NCI-H2196 (cell line): ENCODE data around the gene GSE1.
A peak's percentile ranks its signal among the peaks of the same experiment; 100 is the strongest.
"Not testable (repeated sequence)": the region's sequence is repeated elsewhere in the genome, so short reads cannot be mapped to it uniquely, and the experiment has no call there.

ENCODE experiments used
- DNase-seq: peaks from one replicate; lab custom pipeline; 2025; ENCODE audit not compliant: unreplicated experiment; lab: John Stamatoyannopoulos, UW

The GSE1 gene

DNA sequence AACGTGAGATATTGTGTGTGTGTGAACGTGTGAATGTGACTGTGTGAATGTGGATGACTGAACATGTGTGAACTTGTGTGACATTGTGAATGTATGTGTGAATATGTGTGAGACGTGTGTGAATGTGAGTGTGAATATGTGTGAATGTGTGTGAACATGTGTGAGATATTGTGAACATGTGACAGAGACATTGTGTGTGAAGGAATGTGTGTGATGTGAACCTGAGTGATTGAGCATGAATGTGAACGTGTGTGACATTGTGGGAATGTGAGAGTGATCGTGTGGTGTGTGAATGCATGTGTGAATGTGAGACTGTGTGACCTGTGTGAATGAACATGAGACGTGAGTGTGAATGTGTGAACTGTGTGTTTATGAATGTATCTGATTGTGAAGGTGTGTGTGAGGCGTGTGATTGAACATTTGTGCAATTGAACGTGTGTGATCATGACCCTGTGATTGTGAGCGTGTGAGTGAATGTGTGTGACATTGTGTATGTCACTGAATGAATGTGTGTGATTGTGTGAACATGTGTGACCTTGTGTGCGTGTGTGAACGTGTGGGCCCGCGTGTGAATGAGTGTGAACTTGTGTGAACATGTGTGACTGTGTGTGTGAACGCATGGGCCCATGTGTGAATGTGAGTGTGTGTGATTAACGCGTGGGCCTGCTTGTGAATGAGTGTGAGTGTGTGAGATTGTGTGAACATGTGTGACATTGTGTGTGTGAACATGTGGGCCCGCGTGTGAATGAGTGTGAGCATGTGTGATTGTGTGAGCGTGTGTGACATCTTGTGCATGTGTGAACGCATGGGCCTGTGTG, 23.2 kb upstream of the GSE1 start:
- DNase-seq, result no peak

DNA sequence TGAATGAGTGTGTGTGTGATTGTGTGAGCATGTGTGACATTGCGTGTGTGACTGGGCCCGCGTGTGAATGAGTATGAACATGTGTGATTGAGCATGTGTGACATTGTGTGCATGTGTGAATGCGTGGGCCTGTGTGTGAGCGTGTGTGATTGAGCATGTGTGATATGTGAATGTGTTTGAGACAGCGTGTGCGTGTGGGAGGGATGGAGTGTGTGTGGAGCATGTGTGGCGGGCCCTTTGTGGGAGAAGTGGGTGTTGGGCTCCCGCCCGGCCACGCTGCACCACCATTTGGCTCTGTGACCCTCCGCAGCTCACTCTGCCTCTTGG, 22.7 kb upstream of the GSE1 start:
- no peak for DNase-seq

DNA sequence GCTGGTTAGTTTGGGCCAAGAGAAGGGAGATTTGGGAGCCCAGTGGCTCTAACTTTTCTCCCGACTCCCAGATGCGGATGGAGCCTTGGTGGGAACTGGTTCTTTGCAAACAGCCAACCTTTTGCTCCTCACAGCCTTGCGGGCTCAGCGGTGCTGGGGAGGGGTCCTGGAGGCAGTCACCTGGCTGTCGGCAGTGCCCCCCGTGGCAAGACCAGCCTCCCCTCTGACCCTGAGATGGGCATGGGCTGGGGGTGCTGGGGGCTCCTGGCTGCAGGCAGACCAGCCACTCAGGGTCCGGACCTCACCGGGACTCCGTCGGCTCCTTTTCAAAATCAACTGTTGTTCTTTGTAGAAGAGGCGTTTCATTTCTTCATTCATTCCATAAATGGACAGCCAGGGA, 21.7 kb upstream of the GSE1 start:
- no peak for DNase-seq

DNA sequence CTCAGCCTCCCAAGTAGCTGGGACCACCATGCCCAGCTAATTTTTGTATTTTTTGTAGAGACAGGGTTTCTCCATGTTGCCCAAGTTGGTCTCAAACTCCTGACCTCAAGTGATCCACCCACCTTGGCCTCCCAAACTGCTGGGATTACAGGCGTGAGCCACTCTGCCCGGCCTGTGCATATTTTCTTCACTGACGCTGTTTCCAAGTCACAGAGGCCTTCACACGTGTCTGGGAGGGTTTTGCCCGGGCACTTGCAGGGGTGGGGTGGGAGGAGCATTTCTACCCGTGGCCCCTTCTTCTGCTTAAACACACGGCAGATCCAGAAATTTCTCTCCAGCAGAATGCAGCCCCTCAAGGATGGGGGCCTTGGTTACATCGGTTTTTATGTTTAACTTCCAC, 20.8 kb upstream of the GSE1 start:
- not testable (repeated sequence) for DNase-seq

DNA sequence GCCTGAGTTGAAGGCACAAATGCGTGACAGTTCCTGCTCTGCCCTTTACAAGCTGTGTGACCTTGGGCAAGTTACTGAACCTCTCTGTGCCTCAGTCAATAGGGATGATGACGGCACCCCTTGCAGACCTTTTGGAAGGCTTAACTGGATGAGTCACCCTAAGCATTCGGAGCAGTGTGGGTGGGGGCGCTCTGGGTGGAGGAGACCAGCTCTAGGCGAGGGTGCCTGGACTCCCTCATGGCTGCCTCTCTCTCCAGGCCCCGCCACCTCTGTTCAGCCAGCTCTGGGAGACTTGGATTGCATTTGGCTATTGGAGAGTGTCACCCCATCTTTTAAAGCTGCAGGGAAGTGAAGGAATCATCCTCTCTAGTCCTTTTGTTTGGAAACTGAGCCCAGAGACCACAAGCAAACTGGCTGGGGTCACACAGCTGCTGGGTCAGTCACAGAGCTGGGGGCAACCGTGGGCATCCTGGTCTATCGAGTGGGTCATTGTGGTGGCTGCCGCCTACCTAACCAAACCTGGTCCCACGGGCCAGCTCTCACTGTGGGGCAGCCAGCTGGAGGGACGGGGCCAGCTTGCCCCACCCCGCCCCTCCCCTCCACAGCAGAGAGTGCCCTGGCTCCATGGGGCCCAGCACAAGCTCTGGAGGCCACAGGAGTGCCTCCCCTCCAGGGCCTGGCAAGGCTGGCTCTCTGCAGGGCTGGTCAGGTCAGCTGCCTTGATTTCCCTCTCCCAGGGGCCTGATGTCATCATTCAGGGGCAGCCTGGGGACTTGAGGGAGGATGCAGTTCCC, 20.2 kb upstream of the GSE1 start:
- no peak for DNase-seq

DNA sequence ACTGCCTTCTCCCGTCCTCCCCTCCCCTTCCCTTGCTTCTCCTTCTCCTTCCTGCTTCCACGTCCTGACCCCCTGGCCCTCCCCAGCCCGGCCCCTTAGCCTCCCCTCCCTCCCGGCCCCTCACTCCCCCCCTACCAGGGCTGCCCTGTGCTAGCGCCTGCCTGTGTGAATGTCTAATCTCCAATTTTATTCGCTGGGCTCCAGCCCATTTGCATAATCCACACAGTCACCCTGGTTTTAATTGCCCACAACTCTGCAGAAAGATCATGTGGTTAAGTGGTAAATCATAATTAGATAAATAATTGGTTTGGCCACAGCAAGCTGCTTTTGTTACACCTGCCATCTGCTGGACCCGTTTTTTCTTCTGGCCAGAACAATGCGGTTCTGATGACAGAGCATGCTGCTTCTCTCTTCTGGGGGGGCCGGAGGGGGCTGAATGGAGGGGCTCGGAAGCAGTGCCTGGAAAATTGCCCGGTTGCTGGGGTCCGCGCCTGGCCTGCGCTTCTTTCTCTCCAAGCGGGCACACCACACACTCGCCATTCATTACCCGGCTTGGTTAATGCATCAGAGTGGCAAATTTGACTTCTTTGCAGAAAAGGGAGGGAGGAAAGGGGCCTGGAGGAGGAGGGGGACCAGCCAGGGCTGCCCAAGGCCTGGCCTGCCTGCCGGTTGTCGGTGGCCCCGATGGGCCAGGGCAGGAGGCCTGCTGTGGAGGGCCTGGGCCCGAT, 19.5 kb upstream of the GSE1 start:
- DNase-seq, result peak; percentile 54

DNA sequence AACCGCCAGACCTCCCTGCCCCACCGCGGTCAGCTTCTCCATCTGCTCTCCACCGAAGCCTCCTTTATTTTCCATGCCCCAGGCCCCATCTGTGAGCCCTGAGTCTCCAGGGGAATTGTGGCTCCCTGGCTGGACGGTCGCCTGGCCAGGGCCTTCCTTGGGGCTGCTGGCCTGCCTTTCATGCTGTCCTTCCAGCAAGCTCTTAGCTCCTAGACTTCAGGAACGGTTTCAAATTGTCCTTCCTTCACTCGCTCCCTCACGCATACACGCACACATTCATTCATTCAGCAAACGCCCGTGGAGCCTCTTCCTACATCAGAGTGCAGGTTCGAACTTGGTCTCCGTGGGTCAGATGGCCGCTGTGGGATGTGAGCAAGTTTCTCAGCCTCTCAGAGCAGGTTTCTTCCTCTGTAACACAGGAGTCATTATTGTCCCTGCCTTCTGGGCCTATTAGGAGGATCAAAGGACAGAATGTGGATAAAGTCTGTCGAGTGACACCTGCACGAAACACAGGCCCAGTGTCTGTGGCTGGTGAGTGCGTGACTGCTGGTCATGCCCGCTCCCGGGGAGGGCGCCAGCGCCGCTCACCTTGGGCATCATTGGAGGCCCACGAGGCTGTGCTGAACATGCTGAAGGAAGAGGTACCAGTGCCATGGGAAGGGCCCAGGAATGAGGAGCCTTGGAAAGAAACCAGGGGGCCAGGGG, 18.7 kb upstream of the GSE1 start:
- DNase-seq, result no peak

DNA sequence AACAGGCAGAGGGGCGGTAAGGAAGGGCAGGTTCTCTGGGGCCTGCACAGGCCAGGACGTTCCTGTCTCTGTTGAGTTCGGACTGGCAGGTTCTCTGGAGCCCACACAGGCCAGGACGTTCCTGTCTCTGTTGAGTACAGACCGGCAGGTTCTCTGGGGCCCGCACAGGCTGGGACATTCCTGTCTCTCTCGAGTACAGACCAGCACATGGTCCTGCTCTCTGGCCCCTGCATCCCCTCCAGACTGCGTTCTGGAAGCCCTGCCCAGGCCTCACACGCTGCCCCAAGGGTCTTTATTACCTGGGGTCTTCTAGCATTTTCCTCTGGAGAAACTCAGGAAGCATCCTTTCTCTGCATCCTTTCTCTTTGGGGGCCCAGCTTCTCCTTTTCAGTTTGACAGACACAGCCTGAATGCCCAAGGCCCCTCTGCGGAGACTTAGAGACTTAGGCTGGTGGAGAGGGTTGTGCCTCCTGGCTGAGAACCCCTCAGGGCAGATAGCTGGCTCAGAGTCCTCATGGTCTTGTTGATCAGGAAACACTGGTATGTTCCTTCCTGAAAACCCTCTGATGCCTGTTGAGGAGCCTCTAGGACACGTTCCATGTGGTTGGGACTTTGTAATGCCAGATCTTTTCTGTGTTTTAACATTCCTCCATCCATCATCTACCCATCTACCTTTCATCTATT, 18.0 kb upstream of the GSE1 start:
- DNase-seq, result no peak

DNA sequence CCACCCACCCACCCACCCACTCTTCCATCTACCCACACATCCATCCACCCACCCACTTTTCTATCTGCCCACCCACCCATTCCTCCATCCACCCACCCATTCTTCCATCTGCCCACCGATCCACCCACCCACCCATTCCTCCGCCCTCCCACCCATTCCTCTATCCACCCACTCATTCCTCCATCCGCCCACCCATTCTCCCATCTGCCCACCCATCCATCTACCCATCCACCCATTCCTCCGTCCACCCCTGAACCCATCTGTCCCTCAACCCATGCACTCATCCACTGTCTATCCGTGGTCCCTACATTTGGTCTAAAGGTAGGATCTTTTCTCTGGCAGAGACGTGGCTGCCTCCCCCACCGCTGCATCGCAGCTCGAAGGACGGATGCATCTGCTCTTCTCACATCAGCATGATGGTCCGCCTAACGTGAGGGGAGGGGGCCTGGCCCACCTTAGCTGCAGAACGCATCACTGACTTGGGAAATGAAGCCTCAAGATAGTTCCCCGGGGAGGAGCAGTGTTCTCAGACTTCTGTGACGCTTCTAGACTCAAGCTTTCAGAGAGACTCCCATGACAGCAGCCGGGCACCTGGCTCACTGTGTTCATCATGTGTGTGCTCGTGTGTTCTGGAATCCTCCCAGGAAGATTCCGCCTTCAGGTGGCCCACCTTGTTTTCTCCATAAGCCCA, 17.2 kb upstream of the GSE1 start:
- no peak for DNase-seq

DNA sequence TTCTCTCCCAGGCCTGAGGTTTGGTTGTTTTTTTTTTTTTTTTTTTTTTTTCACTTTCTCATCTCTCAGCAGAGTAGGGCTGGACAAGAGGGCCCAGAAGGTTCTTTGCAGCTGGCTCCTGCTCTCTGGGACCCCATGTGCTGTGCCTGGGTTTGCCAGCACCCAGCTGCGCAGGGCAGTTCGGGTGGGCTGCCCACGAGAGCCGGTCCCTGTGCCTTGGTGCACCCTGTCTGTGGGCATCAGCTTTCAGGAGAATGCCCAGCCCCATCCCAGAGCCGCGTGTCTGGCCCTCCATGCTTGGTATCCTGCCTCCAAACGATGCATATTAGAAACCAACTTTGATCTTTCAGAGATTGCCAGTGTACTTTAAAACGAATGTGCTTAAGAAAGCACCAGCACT, 15.0 kb upstream of the GSE1 start:
- no peak for DNase-seq

DNA sequence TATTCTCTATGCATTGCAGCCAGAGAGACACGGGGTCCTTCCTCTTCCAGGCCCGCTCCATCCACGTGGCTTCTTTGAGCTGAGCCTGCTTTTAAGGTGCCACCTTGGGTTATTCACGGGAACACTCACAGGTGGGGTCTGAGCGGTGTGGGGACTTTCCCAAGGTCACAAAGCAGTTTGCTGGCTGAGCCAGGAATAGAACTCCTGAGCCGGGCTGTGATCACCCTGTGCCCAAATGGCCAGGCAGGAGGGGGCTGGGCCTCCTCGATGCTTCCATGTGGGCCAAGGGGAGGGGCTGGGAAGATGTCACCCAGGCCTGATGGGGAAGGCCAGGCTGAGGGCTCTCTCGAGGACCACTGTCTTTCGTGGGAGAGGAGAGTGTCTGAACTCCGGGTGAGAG, 13.0 kb upstream of the GSE1 start:
- DNase-seq, result no peak

DNA sequence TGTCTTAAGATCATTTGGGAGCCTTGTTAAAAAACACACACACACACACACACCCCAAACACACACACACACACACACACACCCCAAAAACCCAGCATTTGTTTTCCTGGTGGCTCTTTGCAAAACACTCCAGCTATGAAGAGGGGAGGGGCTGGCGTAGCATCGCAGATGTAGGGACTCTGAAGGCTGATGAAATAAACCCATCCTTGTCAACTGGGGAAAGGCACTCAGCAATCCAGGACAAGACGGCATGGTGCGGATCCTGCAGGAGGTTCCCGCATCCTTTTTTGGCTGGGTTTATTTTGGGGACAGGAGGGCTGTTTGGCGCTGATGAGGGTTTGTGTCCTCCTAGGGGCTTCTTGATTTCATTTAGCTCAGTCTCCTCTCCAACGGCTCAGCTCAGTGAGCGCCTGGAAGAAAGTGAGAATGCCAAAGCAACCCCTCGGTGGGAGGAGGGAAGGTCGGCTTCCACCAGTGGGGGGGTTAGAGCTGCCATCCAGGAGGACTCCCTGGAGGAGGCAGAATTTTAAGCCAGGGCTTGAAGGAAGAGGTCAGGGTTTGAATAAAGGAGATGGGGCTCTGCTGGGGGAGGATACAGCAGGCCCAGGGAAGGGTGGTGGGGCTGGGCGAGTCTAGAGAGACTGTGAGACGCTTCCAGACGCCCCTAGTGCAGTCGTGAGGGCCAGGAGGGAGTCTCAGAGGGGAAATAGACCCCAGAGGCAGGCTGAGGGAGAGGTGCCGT, 12.4 kb upstream of the GSE1 start:
- no peak for DNase-seq

DNA sequence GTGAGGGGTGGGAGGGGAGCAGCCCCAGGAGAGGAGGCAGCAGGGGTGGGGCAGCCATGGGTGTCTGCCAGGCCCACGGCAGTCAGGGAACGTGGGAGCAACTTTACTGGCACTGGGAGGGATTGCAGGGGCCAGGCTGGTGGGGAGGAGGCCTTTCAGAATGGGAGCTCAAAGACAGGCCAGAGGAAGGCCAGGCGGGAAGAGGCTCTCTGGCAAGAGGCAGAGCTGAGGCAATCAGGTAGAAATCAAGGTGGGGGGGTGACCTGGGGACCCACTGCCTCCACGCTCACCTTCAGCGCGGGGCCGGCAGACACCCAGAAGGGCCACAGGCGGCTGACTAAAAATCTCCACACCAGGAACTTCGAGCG, 11.9 kb upstream of the GSE1 start:
- no peak for DNase-seq

DNA sequence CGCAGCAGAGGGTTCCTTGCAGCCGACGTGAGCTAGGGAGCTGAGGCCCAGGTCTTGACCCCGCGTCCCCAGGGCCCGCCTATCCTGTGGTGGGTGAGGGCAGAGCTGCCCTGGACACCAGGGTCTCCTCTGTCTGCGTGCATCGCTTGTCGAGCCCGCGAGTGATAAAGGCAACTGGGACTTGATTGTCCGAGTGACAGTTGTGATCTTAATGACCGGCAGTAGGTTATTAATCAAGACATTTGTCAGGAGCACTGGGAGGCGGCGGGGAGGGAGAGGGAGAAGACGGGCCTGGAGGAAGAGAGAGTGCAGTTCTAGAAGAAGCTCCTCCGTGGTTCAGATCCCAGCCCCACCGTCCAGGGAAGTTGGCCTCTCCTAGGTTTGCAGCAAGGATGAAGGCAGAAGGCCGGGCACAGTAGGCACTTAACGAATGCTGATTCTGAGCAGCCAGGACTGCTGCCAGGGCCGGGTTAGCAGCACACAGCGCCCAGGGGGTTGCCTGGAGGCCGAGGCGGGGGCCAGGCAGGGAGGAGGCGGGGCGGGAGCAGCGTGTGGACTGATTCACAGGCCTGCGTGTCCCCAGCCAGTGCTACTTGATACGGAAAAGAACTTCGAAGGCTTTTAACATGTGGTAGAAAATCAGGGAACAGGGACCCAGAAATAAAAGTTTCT, 11.3 kb upstream of the GSE1 start:
- no peak for DNase-seq

DNA sequence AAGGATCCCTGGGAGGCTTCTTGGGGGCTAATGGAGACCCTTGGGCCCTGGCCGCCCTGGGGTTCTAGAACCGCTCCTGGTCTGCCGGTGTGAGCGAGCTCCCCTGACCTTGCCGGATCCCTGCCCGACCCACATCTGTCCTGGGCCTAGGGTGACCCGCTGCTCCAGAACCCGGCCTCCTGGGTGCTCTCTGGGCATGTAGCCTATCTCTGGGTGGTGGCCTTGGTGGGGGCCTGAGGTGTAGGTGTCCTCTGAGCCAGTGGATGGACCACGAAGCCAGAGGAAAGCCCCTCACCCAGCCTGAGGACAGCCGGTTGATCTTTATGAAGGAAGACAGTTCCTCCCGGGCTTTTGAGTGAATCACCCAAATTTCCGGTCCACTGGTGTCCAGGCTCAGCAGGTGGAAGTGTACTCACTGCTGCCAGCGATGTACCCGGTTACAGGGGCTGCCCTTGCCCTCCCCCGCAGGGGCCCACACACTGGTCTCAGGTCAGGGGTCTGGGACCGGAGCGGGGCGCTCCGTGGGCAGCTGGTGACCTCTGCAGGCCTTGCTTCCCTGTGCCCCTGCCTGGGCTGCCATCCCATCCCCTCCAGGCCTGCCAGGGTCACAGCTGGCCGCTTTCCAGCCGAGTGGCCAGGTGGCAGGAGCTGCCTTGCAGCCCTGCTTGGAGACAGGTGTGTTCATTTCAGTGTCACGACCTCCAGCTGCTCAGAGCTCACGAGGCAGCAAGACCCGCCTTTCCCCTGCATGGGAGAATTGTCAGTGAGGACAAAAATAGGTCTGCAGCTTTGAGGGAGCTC, 10.5 kb upstream of the GSE1 start:
- DNase-seq, result peak; percentile 72

DNA sequence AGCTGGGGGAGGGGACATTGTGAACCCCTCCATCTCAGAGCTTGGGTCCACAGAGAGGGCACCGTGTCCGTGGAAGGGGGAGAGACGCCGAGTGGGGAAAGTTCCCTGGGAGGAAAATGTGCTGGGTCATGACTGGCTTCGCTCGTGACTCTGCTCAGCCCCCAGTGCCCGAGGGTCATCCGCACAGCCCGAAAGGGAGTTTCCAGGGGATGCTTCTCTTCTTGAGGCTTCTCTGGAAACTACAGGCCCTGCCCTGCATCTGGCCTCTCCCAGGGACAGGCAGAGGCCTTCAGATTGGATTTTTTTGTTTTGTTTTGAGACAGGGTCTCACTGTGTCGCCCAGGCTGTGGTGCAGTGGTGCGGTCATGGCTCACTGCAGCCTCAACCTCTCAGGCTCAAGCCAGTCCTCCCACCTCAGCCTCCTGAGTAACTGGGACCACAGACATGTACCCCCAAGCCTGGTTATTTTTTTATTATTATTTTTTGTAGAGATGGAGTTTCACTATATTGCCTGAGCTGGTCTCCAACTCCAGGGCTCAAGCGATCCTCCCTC, 9.8 kb upstream of the GSE1 start:
- no peak for DNase-seq

DNA sequence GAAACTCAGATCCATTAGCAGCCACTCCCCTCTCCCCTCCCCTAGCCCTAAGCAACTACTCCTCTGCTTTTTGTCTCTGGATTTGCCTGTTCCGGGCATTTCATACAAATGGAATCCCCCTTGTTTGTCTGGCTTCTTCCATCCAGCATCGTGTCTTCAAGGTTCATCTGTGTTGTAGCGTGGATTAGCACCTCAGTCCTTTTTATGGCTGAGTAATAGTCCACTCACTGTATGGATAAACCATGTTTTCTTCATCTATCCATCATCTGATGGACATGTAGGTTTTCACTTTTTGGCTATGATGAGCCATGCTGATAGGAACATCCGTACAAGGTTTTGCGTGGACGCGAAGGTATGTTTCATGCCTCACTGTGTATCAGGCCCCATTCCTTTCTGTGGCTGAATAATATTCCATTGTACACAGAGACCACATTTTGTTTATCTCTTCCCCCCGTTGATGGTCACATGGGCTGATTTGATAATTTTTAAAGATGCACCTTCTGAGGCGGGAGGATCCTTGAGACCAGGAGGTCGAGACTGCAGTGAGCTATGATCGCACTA, 8.9 kb upstream of the GSE1 start:
- no peak for DNase-seq
